ENCODE measurements around the gene ZPLD1.

DNA sequence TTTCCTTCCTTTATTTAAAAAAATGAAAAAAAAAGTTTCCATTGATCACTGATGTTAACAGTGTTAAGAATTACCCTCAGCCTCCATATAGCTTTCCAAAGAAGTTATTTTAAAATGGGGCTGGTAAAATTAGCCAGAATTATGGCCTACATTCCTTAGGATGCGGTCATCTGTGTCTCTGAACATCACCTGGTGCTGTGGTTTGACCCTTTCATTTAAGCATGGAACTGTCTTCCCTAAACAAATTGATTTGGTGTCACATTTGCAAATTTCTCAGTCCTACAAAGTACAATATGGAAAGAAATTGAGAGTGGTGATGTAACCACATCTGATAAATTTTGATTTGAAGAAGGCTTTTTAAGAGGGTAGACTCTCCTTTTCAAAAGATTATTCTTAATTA lies 40.3 kb upstream of the ZPLD1 start:
- no peak for TF ChIP-seq EZH2phosphoT487 (IDR thresholded peaks at IDR 0.05; ENCODE audit: borderline replicate concordance, low read depth, low read length)
- TF ChIP-seq, protein P1, sequence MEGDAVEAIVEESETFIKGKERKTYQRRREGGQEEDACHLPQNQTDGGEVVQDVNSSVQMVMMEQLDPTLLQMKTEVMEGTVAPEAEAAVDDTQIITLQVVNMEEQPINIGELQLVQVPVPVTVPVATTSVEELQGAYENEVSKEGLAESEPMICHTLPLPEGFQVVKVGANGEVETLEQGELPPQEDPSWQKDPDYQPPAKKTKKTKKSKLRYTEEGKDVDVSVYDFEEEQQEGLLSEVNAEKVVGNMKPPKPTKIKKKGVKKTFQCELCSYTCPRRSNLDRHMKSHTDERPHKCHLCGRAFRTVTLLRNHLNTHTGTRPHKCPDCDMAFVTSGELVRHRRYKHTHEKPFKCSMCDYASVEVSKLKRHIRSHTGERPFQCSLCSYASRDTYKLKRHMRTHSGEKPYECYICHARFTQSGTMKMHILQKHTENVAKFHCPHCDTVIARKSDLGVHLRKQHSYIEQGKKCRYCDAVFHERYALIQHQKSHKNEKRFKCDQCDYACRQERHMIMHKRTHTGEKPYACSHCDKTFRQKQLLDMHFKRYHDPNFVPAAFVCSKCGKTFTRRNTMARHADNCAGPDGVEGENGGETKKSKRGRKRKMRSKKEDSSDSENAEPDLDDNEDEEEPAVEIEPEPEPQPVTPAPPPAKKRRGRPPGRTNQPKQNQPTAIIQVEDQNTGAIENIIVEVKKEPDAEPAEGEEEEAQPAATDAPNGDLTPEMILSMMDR (conservative IDR thresholded peaks at IDR 0.05; ENCODE audit: low read length): no peak

Data from OCI-LY7 (cell line).